ENCODE data around the gene SVBP.

GRCh38 chr1:42769811-42770210, 47.4 kb downstream of the SVBP start:
- TF ChIP-seq GATA2 (IDR thresholded peaks at IDR 0.05; ENCODE audit: low read depth, low read length) (no peak), GATA3 (IDR thresholded peaks at IDR 0.05; ENCODE audit: low read depth, low read length) (no peak)
